HL-60 (cell line): ENCODE results near the gene MYD88.

Source experiments
- TF ChIP-seq, protein P1 (sequence below): IDR thresholded peaks from one replicate; pipeline ENCODE4 v1.5.1; 2011; ENCODE audit warnings: low read length, control low read depth, inconsistent platforms; ENCODE audit not compliant: insufficient read depth
- TF ChIP-seq, protein P2 (sequence below): IDR thresholded peaks from 2 replicates; pipeline ENCODE4 v1.6.1; 2012; ENCODE audit warnings: low read depth; ENCODE audit not compliant: insufficient replicate concordance

DNA sequence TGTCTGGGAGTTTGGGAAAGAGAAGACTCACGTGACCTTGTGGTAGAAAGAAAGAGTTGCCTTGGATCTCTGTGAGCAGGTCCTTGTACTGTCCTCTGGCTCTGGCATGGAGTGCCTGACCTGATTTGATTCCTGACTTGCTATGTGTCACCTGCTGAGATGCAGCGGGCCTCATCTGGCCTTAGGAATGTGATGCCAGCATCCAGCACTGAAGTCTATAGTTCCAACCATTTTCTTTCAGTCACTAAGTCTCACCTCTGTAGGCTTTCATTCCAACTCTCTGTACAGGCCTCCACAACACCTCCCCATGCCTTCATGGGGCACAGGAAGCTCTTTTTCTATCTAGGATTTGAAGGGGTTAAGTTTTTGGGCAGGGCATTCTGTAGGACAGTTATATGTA, 14.8 kb downstream of the MYD88 start:
- TF ChIP-seq, protein P1, sequence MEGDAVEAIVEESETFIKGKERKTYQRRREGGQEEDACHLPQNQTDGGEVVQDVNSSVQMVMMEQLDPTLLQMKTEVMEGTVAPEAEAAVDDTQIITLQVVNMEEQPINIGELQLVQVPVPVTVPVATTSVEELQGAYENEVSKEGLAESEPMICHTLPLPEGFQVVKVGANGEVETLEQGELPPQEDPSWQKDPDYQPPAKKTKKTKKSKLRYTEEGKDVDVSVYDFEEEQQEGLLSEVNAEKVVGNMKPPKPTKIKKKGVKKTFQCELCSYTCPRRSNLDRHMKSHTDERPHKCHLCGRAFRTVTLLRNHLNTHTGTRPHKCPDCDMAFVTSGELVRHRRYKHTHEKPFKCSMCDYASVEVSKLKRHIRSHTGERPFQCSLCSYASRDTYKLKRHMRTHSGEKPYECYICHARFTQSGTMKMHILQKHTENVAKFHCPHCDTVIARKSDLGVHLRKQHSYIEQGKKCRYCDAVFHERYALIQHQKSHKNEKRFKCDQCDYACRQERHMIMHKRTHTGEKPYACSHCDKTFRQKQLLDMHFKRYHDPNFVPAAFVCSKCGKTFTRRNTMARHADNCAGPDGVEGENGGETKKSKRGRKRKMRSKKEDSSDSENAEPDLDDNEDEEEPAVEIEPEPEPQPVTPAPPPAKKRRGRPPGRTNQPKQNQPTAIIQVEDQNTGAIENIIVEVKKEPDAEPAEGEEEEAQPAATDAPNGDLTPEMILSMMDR, result no peak
- TF ChIP-seq, protein P2, sequence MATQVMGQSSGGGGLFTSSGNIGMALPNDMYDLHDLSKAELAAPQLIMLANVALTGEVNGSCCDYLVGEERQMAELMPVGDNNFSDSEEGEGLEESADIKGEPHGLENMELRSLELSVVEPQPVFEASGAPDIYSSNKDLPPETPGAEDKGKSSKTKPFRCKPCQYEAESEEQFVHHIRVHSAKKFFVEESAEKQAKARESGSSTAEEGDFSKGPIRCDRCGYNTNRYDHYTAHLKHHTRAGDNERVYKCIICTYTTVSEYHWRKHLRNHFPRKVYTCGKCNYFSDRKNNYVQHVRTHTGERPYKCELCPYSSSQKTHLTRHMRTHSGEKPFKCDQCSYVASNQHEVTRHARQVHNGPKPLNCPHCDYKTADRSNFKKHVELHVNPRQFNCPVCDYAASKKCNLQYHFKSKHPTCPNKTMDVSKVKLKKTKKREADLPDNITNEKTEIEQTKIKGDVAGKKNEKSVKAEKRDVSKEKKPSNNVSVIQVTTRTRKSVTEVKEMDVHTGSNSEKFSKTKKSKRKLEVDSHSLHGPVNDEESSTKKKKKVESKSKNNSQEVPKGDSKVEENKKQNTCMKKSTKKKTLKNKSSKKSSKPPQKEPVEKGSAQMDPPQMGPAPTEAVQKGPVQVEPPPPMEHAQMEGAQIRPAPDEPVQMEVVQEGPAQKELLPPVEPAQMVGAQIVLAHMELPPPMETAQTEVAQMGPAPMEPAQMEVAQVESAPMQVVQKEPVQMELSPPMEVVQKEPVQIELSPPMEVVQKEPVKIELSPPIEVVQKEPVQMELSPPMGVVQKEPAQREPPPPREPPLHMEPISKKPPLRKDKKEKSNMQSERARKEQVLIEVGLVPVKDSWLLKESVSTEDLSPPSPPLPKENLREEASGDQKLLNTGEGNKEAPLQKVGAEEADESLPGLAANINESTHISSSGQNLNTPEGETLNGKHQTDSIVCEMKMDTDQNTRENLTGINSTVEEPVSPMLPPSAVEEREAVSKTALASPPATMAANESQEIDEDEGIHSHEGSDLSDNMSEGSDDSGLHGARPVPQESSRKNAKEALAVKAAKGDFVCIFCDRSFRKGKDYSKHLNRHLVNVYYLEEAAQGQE, result no peak
